Suppressor macrophage treated with lipopolysaccharide for 4 hours (primary cell): Measurements from ENCODE around the gene ZNF729.
"Not testable (repeated sequence)": the region's sequence is repeated elsewhere in the genome, so short reads cannot be mapped to it uniquely, and the experiment has no call there.

ENCODE experiments used
- DNase-seq: peaks from one replicate; pipeline ENCODE4 v3.0.0-alpha.2; 2020

Gene ZNF729

GRCh38 chr19:22286151-22286810, at the start of gene ZNF729:
Gene ZNF729, plus strand, starts transcription at chr19:22286441. Its CDS starts 85 bp downstream, at chr19:22286526.
- no peak for DNase-seq

GRCh38 chr19:22256856-22257255, 29.4 kb upstream of the ZNF729 start:
- no peak for DNase-seq

GRCh38 chr19:22257381-22257780, 28.9 kb upstream of the ZNF729 start:
- DNase-seq = no peak

GRCh38 chr19:22257916-22258315, 28.3 kb upstream of the ZNF729 start:
- DNase-seq = no peak

- no peak for DNase-seq
These were observed 25.7 kb upstream of the ZNF729 start for GRCh38 chr19:22260499-22260898.

GRCh38 chr19:22261596-22261995, 24.6 kb upstream of the ZNF729 start:
- DNase-seq = no peak

- DNase-seq = no peak
These were observed 23.1 kb upstream of the ZNF729 start for GRCh38 chr19:22263121-22263520.

- DNase-seq = not testable (repeated sequence)
These were observed 35.3 kb downstream of the ZNF729 start for GRCh38 chr19:22321554-22321953.

- DNase-seq = no peak
These were observed 40.0 kb downstream of the ZNF729 start for GRCh38 chr19:22326219-22326618.

- no peak for DNase-seq
These were observed 41.1 kb downstream of the ZNF729 start for GRCh38 chr19:22327321-22327720.

GRCh38 chr19:22331521-22331920, 45.3 kb downstream of the ZNF729 start:
- no peak for DNase-seq

GRCh38 chr19:22332924-22333323, 46.7 kb downstream of the ZNF729 start:
- no peak for DNase-seq

GRCh38 chr19:22335716-22336115, 49.5 kb downstream of the ZNF729 start:
- DNase-seq = no peak

- DNase-seq = no peak
These were observed 68.4 kb downstream of the ZNF729 start for GRCh38 chr19:22354665-22355064.
